HG03442 (cell line): ENCODE measurements around the gene ASCC2.
"Not testable (repeated sequence)": the region's sequence is repeated elsewhere in the genome, so short reads cannot be mapped to it uniquely, and the experiment has no call there.

ENCODE experiments used
- ATAC-seq: cut with Tn5 transposase; IDR thresholded peaks from one replicate; pipeline ENCODE4 v1.9.1; 2021; ENCODE audit warnings: mild to moderate bottlenecking, moderate library complexity; ENCODE audit not compliant: unreplicated experiment

The ASCC2 gene

GRCh38 chr22:29859030-29859429, 21.0 kb upstream of the ASCC2 start:
- not testable (repeated sequence) for ATAC-seq

GRCh38 chr22:29856496-29856895, 18.4 kb upstream of the ASCC2 start:
- no peak for ATAC-seq

GRCh38 chr22:29855611-29856181, 17.6 kb upstream of the ASCC2 start:
- no peak for ATAC-seq

DNA sequence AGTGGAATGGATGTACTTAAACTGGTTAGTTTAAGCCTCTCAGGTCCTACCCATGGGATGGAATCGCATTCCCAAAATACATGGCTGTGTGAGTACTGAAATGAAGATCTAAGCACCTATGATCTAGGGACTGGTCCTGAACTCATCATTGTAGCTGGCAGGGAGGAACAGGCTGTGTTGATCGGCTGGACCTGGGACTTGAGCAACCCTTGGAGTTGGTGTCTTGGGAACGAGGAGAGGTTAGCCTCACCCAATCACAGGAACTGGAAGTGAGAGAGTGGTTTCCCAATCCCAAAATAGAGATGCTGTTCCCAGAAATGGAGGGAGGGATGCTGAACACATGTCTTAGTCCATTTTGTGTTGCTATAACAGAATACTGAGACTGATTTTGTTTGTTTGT, 16.4 kb upstream of the ASCC2 start:
- no peak for ATAC-seq

DNA sequence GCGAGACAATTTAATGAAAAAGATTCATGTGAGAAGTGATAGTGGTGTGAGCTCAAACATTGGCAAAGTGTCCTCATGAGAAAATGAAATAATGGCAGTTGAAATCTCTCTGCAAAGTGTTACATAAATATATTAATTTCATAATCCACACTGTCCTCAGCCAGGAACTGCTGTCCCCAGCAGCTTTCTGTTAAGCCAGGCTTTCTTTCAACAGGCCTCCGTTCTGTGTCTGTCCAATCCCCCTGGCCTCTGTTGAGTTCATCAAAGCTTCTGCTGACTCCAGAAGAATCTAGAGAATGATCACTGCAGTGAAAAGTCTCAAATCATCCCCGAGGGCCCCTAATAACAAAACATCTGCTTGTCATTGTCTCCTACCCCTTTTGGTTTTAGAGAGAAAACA, 10.0 kb upstream of the ASCC2 start:
- ATAC-seq, result no peak

GRCh38 chr22:29846290-29846689, 8.2 kb upstream of the ASCC2 start:
- ATAC-seq, result no peak

DNA sequence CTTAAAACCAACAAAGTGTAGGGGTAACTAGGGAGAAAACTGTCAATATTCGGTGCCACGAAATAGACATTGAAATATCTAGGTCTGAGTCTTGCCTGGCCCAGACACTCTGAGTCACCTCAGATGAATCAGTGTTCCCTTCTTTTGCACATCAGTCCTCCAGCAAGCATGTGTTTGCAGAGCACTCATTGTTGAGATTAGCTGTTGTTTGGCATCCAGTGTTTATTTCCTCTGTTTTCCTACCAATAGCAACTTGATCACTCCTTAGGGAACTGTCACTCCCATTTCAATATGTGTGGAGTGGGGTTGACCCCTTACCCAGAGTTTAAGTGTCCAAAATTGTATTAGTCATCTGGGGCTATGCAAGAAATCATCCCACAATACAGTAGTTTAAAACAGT, 4.7 kb upstream of the ASCC2 start:
- no peak for ATAC-seq

GRCh38 chr22:29842172-29842571, 4.1 kb upstream of the ASCC2 start:
- no peak for ATAC-seq

- ATAC-seq, result no peak
Observed at GRCh38 chr22:29840498-29840897, 2.4 kb upstream of the ASCC2 start.

DNA sequence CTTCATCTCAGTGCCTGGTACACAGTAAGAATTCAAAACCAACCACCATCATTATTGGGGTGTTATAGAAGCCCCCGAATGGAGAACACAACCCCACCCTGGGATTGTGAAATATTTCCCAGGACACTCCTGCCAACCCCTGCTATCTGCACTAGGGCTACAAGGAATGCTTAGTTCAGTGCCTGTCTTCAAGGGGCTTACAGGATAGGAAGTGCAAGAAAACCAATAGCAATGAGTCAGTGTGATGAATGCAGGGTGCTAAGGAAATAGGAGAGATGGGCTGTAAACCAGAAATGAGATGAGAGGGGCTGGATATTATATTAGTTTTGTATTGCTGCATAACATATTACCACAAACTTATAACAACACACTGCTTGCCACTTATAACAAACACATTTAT, 965 bp upstream of the ASCC2 start:
- ATAC-seq, result no peak

DNA sequence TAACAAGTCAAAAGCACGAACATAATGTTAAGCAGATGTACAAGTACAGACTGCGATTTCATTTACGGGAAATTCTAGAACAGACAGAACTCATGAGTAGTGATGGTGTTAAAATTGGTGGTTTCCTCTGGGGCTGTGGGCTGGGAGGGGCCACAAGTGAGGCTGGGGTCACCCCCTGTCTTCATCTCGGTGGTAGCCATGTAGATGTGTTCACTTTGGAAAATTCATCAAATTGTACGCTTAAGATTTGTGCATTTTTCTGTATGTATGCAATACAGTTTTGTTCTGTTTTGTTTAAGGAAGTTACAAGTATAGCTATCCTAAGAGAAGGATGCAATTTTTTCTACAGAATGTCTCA, 504 bp upstream of the ASCC2 start:
- no peak for ATAC-seq

GRCh38 chr22:29836791-29837370, 1.2 kb downstream of the ASCC2 start:
- ATAC-seq, result not testable (repeated sequence)

DNA sequence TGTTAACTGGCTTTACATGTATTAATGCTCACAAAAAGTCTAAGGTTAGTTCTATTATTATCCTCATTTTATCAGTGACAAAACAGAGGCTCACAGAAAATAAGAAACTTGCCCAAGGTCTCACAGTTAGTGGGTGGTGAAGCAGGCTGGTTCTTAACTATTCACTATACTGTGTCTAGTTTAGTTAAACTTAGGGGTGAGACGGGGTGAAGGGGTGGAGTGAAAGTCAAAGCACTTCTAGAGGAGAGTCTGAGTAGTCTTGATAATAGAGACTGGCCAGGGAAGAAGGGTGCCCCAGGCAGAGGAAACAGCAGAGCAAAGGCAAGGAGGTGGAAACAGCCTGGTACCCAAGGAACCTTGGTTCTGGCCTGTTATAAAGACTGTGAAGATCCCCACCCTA, 4.0 kb downstream of the ASCC2 start:
- ATAC-seq, result no peak

- ATAC-seq, result no peak
Observed at GRCh38 chr22:29833392-29833965, 4.6 kb downstream of the ASCC2 start.

DNA sequence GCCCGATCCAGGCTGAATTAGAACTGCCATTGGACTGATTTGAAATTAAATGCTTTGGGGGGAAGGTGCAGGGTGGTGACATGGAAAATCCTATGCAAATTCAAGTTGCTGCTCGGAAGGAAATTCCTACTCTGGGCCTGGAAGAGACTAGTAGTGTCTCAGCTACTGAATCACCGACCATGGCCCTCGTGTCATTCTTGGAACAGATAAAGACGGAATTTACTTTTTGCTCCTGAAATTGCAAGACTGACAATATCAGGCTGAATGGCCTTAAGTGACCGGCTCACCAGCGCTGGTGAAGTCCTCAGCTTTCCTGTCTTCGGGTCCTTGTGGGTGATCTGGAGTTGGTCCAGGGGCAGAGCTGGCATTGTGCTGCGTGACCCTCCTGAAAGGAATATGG, 6.1 kb downstream of the ASCC2 start:
- no peak for ATAC-seq

DNA sequence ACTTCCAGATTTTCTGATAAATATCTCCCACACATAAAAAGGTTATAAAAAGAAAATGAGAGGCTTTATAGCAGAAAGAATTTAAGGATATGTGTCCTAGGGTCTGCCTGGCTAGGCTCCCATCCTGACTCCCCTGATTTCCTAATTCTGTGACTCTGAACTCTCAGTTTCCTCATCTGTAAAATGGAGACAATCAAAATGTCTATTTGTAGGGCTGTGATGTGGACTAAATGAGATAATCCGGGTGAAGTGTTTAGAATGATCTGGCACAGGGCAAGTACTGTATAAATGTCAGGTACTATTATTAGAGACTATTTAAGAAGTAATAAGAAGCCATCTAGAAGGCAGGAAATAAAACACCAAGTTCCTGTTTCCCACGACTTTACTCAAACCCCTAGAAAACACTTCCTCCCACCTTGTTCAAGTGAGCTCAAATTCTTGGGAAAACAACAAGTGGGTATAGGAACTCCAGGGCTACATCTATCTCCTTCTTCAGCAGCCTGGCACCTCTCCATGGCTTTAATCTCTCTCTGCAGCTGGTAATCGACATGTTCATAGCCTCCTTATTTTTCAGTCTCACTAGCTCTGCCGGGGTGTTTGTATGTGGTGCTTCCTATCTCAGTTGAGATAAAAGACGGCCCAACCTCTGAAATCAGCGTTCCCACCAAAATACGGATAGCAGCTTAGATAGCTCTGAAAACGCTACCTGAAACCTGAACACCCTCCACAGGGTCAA, 6.7 kb downstream of the ASCC2 start:
- no peak for ATAC-seq

DNA sequence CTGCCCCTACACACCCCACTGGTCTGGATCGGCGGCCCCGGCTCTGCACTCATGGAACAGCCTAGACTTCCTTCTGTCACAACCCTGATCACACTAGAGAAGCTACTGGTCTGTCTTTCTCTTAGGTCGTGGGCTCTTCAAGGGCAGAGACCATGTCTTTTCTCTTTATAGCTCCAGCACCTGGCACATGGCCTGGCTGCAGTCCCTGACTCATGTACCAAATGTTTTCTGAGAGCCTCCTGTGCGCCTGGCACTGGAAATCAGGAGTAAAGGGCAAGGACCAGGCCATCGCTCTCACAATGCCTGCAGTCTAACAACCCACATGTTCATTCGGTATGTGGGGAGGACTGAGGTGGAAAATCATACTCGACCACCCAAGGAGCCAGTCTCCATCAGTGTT, 7.5 kb downstream of the ASCC2 start:
- ATAC-seq, result no peak

- ATAC-seq, result not testable (repeated sequence)
Observed at GRCh38 chr22:29827726-29828125, 10.3 kb downstream of the ASCC2 start.

DNA sequence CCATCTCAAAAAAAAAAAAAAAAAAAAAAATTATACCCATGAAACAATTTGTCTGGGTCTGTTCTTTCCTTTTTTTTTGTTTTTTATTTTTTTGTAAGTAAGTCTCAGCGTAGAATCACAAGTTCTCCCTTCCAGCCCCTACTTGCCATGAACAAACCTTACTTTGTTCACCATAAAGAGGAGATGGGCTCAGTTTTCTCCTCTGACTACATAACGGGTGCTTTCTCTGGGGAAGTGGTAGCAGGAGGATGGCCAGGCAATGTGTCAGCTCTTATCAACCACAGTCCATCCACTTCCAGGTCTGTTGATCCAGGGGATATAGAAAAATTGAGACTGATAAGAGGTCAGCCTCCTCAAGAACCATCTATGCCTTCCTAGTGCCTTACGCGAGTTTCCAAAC, 11.0 kb downstream of the ASCC2 start:
- ATAC-seq, result no peak

GRCh38 chr22:29825578-29825977, 12.5 kb downstream of the ASCC2 start:
- ATAC-seq, result no peak

- no peak for ATAC-seq
Observed at GRCh38 chr22:29824677-29825076, 13.4 kb downstream of the ASCC2 start.

DNA sequence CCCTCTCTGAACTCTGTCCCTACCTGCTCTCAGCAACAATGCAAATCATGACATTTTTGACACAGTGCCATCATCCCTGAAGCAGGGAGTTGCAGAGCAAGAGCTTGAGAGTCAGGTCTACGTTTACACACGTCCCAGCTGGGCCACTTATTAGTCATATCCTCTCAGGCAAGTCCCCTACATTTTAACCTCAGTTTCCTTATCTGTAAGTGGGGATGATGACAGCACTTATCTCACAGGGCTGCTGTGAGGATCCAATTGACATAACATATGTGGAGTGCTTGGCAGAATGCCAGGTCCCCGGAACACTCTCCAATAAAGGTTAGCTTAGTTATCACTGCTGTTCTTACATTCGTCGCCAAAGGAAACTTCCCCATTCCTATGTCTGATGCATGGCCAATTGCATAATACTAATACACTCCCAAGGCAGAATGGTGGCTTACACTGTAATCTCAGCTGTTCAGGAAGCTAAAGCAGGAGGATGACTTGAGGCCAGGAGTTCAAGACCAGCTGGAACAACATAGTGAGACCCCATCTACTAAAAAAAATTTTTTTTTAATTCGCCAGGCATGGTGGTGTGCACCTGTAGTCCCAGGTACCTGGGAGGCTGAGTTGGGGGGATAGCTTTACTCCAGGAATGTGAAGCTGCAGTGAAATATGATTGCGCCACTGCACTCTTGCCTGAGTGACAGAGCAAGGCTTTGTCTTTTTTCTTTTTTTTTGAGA, 16.6 kb downstream of the ASCC2 start:
- ATAC-seq, result peak; percentile 76
